ENCODE data around the gene LSS.
A peak's percentile ranks its signal among the peaks of the same experiment; 100 is the strongest.

Gene LSS

GRCh38 chr21:46165098-46165497, 63.5 kb downstream of the LSS start:
- DNase-seq, result no peak

DNA sequence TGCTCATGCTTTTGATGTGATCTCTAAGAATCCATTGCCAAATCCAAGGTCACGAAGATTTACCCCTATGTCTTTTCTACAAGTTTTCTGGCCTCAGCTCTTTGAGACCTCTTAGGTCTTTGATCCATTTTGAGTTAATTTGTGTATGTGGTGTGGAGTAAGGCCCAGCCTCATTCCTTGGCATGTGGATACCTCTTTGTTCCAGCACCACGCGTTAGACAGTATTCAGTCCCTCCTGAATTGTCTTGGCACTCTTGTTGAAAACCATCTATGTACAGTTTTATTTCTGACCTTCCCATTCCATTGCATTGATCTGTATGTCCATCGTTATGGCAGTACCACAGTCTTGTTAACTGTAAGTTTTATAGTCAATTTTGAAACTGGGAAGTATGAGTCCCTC, 65.2 kb downstream of the LSS start:
- no peak for DNase-seq

DNA sequence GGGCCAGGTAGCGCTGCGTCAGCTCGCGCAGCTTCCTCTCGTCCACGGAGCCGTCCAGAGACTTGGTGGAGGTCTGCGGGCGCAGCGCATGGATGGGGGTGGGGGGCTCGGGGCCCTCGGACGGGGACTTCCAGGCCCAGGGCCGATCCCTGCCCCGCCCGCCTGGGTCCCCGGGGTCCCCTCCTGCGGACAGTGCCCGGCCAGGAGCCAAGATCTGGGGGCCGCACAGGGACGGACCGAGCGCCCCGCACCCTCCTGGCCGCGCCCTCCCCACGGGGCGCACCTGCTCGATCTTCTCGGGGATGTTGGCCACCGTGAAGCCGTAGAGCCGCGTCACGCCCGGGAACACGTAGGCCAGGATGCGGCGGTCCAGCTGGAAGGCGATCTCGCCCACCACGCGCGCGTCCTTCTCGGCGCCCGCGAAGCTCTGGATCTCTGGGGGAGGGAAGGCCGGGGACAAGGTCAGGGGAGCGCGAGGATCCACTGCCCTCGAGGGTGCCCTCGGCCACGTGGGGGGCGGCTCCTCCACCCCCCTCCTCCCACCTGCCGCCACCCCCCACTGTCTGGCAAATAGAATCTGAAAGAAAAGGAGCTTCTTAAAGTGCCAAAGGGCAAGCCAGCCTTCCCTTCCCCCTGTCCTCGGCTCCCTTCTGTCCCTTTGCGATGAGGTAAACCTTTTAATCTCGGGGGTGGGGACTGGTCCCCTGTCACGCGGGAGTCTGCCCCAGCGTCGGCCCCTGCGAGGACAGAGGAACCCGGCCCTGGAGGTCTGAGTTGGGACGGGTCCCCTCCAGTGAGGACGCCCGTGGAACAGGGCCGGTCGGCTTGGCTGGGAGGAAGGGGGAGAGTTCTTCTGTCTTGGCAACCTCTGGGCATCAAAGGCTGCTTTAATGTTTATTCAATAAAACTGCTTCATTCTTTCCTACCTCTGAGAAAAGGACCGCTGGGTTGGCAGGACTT, 66.7 kb downstream of the LSS start:
- no peak for DNase-seq

GRCh38 chr21:46160907-46161632, 67.5 kb downstream of the LSS start:
- no peak for DNase-seq

DNA sequence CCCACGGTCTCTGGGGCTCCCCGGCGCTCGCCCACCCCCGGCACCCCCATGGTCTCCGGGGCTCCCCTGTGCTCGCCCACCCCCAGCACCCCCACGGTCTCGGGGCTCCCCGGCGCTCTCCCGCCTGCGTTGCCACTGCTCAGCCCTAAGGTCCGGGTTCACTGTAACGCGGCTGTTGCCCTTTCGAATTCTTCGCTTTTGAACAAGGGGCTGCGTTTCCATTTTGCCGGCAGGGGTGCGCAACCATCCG, 68.0 kb downstream of the LSS start:
- no peak for DNase-seq

GRCh38 chr21:46159841-46160656, 68.5 kb downstream of the LSS start:
- DNase-seq, result no peak

- no peak for DNase-seq
Measured at GRCh38 chr21:46159390-46159789, 69.2 kb downstream of the LSS start.

DNA sequence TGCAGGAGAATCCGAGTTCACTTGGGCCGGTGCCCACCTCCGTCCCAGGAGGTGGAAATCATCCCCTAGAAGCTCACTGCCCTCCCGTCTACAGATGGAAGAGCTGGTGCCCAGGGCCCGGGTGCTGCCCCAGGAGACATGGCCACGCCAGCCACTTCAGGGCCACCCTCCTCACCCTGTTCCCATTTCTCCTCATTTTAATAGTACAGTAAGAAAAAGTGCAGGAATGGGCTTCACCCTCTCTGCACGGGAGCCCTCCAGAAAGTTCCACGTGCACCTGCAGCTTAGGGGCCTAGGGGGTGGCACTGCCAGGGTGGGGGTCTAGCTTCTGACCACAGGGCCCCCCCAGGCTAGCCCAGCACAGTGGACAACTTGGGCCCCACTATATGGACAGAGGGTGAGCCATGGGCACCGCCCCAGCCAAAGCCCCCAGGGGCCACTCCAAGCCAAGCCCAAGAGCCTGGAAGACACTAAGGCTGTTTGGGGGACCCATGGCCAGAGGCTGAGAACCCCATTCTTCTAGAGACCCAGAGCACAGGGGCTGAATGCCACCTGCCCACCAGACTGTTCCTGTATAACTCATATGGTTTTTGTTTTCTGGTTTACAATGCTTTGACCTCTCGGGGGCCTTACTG, 69.8 kb downstream of the LSS start:
- no peak for DNase-seq

- no peak for DNase-seq
Measured at GRCh38 chr21:46157987-46158451, 70.6 kb downstream of the LSS start.

DNA sequence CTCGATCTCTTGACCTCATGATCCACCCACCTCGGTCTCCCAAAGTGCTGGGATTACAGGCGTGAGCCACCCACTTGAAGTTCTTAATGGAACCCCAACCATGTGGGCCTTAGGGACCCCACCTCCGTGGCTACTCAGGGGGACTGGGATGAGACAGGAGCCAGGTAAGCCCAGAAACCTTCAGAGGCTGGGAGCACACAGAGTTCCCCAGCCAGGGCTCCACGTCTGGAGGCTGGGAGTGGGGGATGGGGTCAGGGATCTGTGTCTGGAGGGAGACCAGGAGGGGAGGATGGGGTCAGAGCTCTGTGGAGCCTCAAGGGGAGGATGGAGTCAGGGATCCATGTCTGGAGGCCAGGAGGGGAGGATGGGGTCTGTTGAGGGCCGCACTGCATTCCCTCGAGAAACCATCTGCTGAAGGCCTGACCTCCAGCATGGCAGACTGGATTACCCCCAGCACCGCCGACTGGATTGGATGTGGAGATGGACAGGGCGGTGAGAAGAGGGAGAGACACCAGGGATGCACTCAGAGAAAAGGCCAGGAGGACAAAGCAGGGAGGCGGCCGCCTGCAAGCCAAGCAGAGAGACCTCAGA, 71.1 kb downstream of the LSS start:
- DNase-seq, result no peak

DNA sequence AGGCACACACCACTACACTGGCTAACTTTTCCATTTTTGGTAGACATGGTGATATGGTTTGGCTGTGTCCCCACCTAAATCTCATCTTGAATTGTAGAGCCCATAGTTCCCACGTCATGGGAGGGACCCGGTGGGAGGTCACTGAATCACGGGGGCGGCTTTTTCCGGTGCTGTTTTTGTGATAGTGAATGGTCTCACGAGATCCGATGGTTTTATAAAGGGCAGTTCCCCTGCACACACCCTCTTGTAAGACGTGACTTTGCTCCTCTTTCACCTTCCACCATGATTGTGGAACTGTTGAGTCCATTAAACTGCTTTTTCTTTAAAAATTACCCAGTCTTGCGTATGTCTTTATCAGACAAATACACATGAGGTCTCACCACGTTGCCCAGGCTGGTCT, 71.9 kb downstream of the LSS start:
- DNase-seq, result no peak

DNA sequence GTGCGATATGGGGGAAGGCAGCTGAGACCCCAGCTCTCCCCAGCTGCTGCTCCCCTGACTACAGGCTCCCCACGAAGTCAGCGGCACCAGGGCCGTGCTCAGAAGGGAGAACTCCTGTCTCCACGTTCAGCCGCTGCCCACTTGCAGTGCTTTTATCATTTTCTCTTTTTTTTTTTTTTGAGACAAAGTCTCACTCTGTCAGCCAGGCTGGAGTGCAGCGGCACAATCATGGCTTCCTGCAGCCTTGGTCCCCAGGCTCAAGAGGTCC, 72.3 kb downstream of the LSS start:
- DNase-seq, result no peak

DNA sequence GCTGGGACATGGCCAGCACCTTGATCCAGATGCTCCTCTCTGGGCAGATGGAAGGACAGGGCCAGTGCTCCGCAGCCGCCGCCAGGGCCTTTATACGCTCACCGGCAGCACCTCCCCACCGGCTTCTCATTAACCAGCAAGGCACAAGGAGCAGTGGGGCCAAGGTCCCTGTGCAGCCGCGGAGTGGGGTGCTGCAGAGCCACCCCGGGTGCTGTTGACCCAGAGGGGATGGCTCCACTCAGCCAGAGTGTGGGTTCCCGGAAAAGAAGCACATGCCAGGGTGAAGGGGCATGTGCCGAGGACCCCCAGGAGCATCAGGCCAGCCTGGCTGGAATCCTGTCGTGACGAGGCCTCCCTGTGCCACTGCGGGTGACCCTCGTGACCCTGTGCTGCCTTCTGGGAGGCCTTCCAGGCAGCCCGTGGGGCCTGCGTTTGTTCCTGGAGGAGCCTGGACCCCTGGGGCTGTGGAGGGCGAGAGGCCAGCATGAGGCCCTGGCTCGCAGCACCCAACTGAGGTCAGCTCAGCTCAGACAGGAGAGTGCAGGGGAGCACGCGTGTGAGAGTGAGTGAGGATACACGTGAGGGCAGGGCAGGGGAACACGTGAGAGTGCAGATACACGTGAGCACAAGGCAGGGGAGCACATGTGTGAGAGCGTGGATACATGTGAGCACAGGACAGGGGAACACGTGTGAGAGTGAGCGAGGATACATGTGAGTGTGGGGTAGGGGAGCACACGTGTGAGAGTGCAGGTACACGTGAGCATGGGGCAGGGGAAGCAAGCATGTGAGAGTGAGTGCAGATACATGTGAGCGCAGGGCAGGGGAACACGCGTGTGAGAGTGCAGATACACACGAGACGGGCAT, 72.8 kb downstream of the LSS start, which contains the start of gene FTCD:
TSS of gene FTCD (minus strand) at position 66 of the 864 bp plus-strand sequence. CDS start at position 10, 56 bp downstream.
- no peak for DNase-seq

- DNase-seq, result no peak
Measured at GRCh38 chr21:46154955-46155513, 73.5 kb downstream of the LSS start.

- DNase-seq, result no peak
Measured at GRCh38 chr21:46154155-46154954, 74.2 kb downstream of the LSS start.

GRCh38 chr21:46153247-46154154, 75.1 kb downstream of the LSS start:
- peak; percentile 24 to 55 for DNase-seq

- DNase-seq, result no peak
Measured at GRCh38 chr21:46152927-46153246, 75.7 kb downstream of the LSS start.

DNA sequence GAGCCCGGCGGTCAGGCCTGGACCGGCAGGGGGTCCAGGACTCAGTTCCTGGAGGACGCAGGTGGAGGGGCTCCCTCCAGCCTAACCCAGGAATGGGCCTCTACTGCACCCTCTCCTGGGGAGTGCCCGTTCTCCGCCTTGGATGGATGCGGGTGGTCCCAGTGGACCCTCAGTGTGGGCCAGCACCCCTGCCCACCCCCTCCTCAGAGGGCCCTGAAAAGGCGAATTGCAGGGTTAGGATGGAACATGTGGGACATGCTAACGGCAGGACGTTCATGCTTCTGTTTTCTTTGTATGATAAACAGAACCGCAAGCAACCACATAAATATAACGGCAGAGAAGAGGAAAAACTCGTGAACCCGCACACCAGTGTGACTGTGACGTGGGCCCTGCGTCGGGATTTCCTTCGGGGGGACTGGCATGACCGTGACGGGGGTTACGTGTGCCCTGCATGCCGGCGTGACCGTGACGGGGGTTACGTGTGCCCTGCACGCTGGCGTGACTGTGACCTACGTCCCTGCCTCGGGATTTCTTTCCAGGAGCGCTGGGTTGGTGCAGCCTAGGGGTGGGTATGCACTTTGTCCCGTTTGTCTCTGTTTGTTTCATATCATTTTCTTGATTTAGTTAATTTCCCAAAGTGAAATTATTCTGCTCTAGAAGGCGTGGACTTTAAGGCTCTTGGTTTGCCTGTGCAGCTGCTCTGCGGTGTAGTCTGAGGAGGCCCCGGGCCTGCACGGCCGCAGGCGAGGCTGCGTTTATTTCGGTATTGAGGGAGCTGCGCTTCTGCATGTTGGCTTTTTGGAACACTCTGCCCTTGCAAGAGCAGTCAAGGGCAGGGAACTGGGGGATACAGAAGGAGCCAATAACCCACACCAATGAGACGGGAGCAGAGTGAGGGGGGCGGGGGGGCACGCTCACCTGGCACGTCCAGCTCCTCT, 76.3 kb downstream of the LSS start:
- DNase-seq, result no peak
